HCT116 (cell line): Measurements from ENCODE around the gene SLC38A6. TPM values are rescaled to one million over a fixed set of nuclear protein-coding genes. Genes with fewer than 3 reads are reported as not detected.

ENCODE experiments used
- ATAC-seq: fragments of 200-7000 bp; cut with Tn5 transposase; 2 replicates; pipeline ENCODE4 v1.9.1; 2020; ENCODE audit warnings: mild to moderate bottlenecking, moderate library complexity
- BruUV-seq: library from RNA; stranded (reverse); fragments of 400-500 nt; replicated peaks from 2 replicates; lab custom pipeline; 2021; lab: Mats Ljungman, UMichigan
- CTCF ChIA-PET: fragments of 300-600 bp; sonication (Branson Sonifier 250); formaldehyde crosslinking; loops from one replicate; lab custom pipeline; 2021; ENCODE audit warnings: antibody characterized with exemption; lab: Charles Lee
- POLR2A ChIA-PET: fragments of 300-600, 350-600 bp; sonication (Branson Sonifier 250); formaldehyde crosslinking; loops from one replicate; lab custom pipeline; 2021; ENCODE audit warnings: antibody characterized with exemption; lab: Charles Lee
- RAD21 ChIA-PET, 2 experiments: fragments of 300-600 bp; sonication (Branson Sonifier 250); formaldehyde crosslinking; loops; one replicate each; lab custom pipeline; 2023; ENCODE audit warnings: low total read pairs in 2 of 2; ENCODE audit not compliant: uncharacterized antibody in 2 of 2, unreplicated experiment in 2 of 2, low non-redundant PET in 1 of 2; lab: Charles Lee
- DNase-seq: peaks from one replicate; pipeline ENCODE4 v3.0.0-alpha.2; 2010; ENCODE audit warnings: low read depth, low spot score
- H2AFZ ChIP-seq: fragments of 200-600 bp; shearing (Covaris generic), sonication (generic); 2 replicates; pipeline ENCODE4 v1.6.1; 2017; ENCODE audit warnings: low read depth, mixed run types, mixed read lengths, antibody characterized with exemption, low read length; ENCODE audit not compliant: poor library complexity, severe bottlenecking
- H3K27ac ChIP-seq: 2 replicates; pipeline ENCODE4 v1.5.1; 2012; ENCODE audit warnings: low read depth, low read length
- H3K27me3 ChIP-seq: fragments of 200-600 bp; sonication (generic); 2 replicates; pipeline ENCODE4 v1.6.1; 2016; ENCODE audit warnings: mixed run types, low read length, mixed read lengths; ENCODE audit not compliant: insufficient read depth
- H3K36me3 ChIP-seq, 2 experiments: fragments of 200-500 bp in 1 of 2; fragments of 200-600 bp in 1 of 2; sonication (Bioruptor generic) in 1 of 2; sonication (generic) in 1 of 2; 2 replicates each; pipeline versions ENCODE4 v1.5.1 to v1.6.1; 2014 to 2016; ENCODE audit warnings: low read length in 2 of 2, inconsistent platforms in 1 of 2, mixed read lengths in 1 of 2, mixed run types in 1 of 2; ENCODE audit not compliant: insufficient read depth in 2 of 2, control insufficient read depth in 1 of 2
- H3K4me1 ChIP-seq, 2 experiments: fragments of 200-600 bp in 1 of 2; sonication (generic) in 1 of 2; 2 replicates each; pipeline versions ENCODE4 v1.5.1 to v1.6.1; 2012 to 2017; ENCODE audit warnings: low read length in 2 of 2, inconsistent platforms in 1 of 2, mild to moderate bottlenecking in 1 of 2, mixed read lengths in 1 of 2, mixed run types in 1 of 2, moderate library complexity in 1 of 2; ENCODE audit not compliant: insufficient read depth in 2 of 2, control insufficient read depth in 1 of 2
- H3K4me2 ChIP-seq: fragments of 200-600 bp; sonication (generic); 2 replicates; pipeline ENCODE4 v1.6.1; 2017; ENCODE audit warnings: mixed run types, low read length, mixed read lengths
- H3K4me3 ChIP-seq, 2 experiments: fragments of 200-600 bp in 1 of 2; sonication (generic) in 1 of 2; replicated peaks in 1 of 2; 2 replicates each; pipeline ENCODE4 v1.5.1; 2011 to 2016; ENCODE audit warnings: low read length in 2 of 2, control low read depth in 1 of 2, low read depth in 1 of 2, mild to moderate bottlenecking in 1 of 2, mixed read lengths in 1 of 2, mixed run types in 1 of 2
- H3K79me2 ChIP-seq: fragments of 200-600 bp; sonication (generic); 2 replicates; pipeline ENCODE4 v1.6.1; 2017; ENCODE audit warnings: mild to moderate bottlenecking, mixed run types, low read length, moderate library complexity, mixed read lengths; ENCODE audit not compliant: insufficient read depth
- H3K9ac ChIP-seq: fragments of 200-600 bp; sonication (generic); 2 replicates; pipeline ENCODE4 v1.6.1; 2016; ENCODE audit warnings: low read length, mixed read lengths
- H3K9me2 ChIP-seq: fragments of 200-600 bp; sonication (generic), shearing (Covaris generic); 2 replicates; pipeline ENCODE4 v1.6.1; 2017; ENCODE audit warnings: mixed run types, mild to moderate bottlenecking, moderate library complexity; ENCODE audit not compliant: insufficient read depth
- H3K9me3 ChIP-seq, 2 experiments: fragments of 200-500 bp in 1 of 2; fragments of 200-600 bp in 1 of 2; sonication (Bioruptor generic) in 1 of 2; sonication (generic) in 1 of 2; 2 replicates each; pipeline ENCODE4 v1.6.1; 2014 to 2017; ENCODE audit warnings: low read length in 2 of 2, mixed read lengths in 2 of 2, inconsistent platforms in 1 of 2, low read depth in 1 of 2, mild to moderate bottlenecking in 1 of 2, mixed run types in 1 of 2, moderate library complexity in 1 of 2; ENCODE audit not compliant: control insufficient read depth in 1 of 2, insufficient read depth in 1 of 2
- H4K20me1 ChIP-seq: fragments of 200-600 bp; sonication (generic), shearing (Covaris generic); 2 replicates; pipeline ENCODE4 v1.6.1; 2017; ENCODE audit warnings: mixed run types, mild to moderate bottlenecking, moderate library complexity; ENCODE audit not compliant: insufficient read depth
- ATF3 ChIP-seq: IDR thresholded peaks from 2 replicates; pipeline ENCODE4 v1.6.1; 2012
- CEBPB ChIP-seq: IDR thresholded peaks from 2 replicates; pipeline ENCODE4 v1.6.1; 2012; ENCODE audit warnings: low read depth
- CTCF ChIP-seq, 3 experiments: fragments of 200-600 bp in 1 of 3; sonication (generic) in 1 of 3; IDR thresholded peaks in 2 of 3; conservative IDR thresholded peaks in 1 of 3; 2 replicates each; pipeline ENCODE4 v1.5.1; 2012 to 2017; ENCODE audit warnings: low read depth in 2 of 3, low read length in 2 of 3, antibody characterized with exemption in 1 of 3, borderline replicate concordance in 1 of 3, control low read depth in 1 of 3, mild to moderate bottlenecking in 1 of 3, mixed read lengths in 1 of 3, mixed run types in 1 of 3, moderate library complexity in 1 of 3; ENCODE audit not compliant: insufficient read depth in 1 of 3
- EGR1 ChIP-seq: IDR thresholded peaks from 2 replicates; pipeline ENCODE4 v1.6.1; 2012; ENCODE audit warnings: low read depth
- ELF1 ChIP-seq: IDR thresholded peaks from 2 replicates; pipeline ENCODE4 v1.6.1; 2012; ENCODE audit warnings: low read depth, borderline replicate concordance
- EZH2 ChIP-seq: fragments of 200-600 bp; sonication (generic); IDR thresholded peaks from 2 replicates; pipeline ENCODE4 v1.6.1; 2017; ENCODE audit warnings: antibody characterized with exemption, mixed run types
- EZH2phosphoT487 ChIP-seq: fragments of 200-600 bp; IDR thresholded peaks from 2 replicates; pipeline ENCODE4 v1.6.1; 2018; ENCODE audit warnings: antibody characterized with exemption, borderline replicate concordance
- FOSL1 ChIP-seq: IDR thresholded peaks from 2 replicates; pipeline ENCODE4 v1.6.1; 2012; ENCODE audit warnings: low read depth
- JUND ChIP-seq: IDR thresholded peaks from 2 replicates; pipeline ENCODE4 v1.6.1; 2012
- POLR2A ChIP-seq: IDR thresholded peaks from 2 replicates; pipeline ENCODE4 v1.7.0; 2011; ENCODE audit warnings: borderline replicate concordance; ENCODE audit not compliant: insufficient read depth, insufficient read length; ENCODE audit errors: extremely low read depth
- POLR2AphosphoS5 ChIP-seq: IDR thresholded peaks from 2 replicates; pipeline ENCODE4 v1.6.1; 2011; ENCODE audit warnings: mild to moderate bottlenecking, low read depth, low read length, moderate library complexity
- RAD21 ChIP-seq: IDR thresholded peaks from 2 replicates; pipeline ENCODE4 v1.6.1; 2012; ENCODE audit warnings: low read depth, mild to moderate bottlenecking
- REST ChIP-seq: IDR thresholded peaks from 2 replicates; pipeline ENCODE4 v1.6.1; 2012; ENCODE audit warnings: low read depth
- SIN3A ChIP-seq: IDR thresholded peaks from 2 replicates; pipeline ENCODE4 v1.6.1; 2012; ENCODE audit warnings: low read depth
- SP1 ChIP-seq: IDR thresholded peaks from 2 replicates; pipeline ENCODE4 v1.6.1; 2012; ENCODE audit warnings: low read depth
- ZBTB33 ChIP-seq: IDR thresholded peaks from 2 replicates; pipeline ENCODE4 v1.6.1; 2011; ENCODE audit warnings: mild to moderate bottlenecking, low read length, moderate library complexity; ENCODE audit not compliant: insufficient replicate concordance; ENCODE audit errors: extremely low read depth
- ZFX ChIP-seq: fragments of 450-650 bp; IDR thresholded peaks from 2 replicates; pipeline ENCODE4 v1.6.1; 2017
- intact Hi-C: fragments of 100-400 bp; cut with micrococcal nuclease; formaldehyde crosslinking; loops from 2 replicates; pipeline ENCODE4 v1.10.0; 2022
- total RNA-seq: library from RNA; stranded (reverse); gene quantifications from one replicate; pipeline ENCODE4 v1.2.1, GENCODE V29; 2021; ENCODE audit not compliant: unreplicated experiment

SLC38A6 gene
- total RNA-seq, 1 experiment from 2014 or later: 9.5 TPM

GRCh38 chr14:61088081-61088480 lies 107.0 kb downstream of the SLC38A6 start:
- BruUV-seq: no TSS peak
- ATAC-seq (no peak), DNase-seq (no peak)
- H4K20me1 ChIP-seq: no peaks in the 10 kb centered on the region
- intact Hi-C loops: no loop called here
- TF ChIP-seq CTCF (IDR thresholded peaks at IDR 0.05 in 2 of 3, conservative IDR thresholded peaks at IDR 0.05 in 1 of 3; ENCODE audit: borderline replicate concordance in 1 of 3, insufficient read depth in 1 of 3, low read depth in 2 of 3, low read length in 2 of 3): no peak
- TF ChIP-seq EZH2phosphoT487: no peak
- no peak for TF ChIP-seq FOSL1
- no peak for TF ChIP-seq ATF3
- TF ChIP-seq POLR2AphosphoS5: no peak
- no peak for TF ChIP-seq CEBPB
- TF ChIP-seq POLR2A: no peak
- TF ChIP-seq ELF1: no peak
- no peak for TF ChIP-seq ZBTB33
- TF ChIP-seq RAD21: no peak
- TF ChIP-seq SP1: no peak
- no peak for TF ChIP-seq ZFX
- TF ChIP-seq SIN3A: no peak
- no peak for TF ChIP-seq JUND
- no peak for TF ChIP-seq EZH2
- no peak for TF ChIP-seq REST
- TF ChIP-seq EGR1: no peak
- no peaks in the 10 kb centered on the region for H3K9me3 ChIP-seq
- ChIA-PET RAD21 (no interaction called here), CTCF (no interaction called here), POLR2A (no interaction called here)
- H3K36me3 ChIP-seq: no peaks in the 10 kb centered on the region
- H3K27me3 ChIP-seq: no peaks in the 10 kb centered on the region
- no peak overlapping the region for H3K9ac ChIP-seq
- no peak overlapping the region for H3K4me2 ChIP-seq
- H2AFZ ChIP-seq: no peak overlapping the region
- peaks cover 0 to 8% of the 10 kb centered on the region in 2 experiments; a peak in 1 of 4 replicates for H3K4me1 ChIP-seq
- no peaks in the 10 kb centered on the region for H3K9me2 ChIP-seq
- no peak overlapping the region for H3K27ac ChIP-seq
- no peak overlapping the region for H3K4me3 ChIP-seq
- no peaks in the 10 kb centered on the region for H3K79me2 ChIP-seq
